HEK293 (cell line): ENCODE data around the gene CORO2B.

ENCODE experiments used
- BCL11B ChIP-seq: fragments of 450-650 bp; formaldehyde crosslinking; IDR thresholded peaks from 2 replicates; pipeline ENCODE4 v1.5.1; 2016; ENCODE audit warnings: low read depth, missing biosample characterization, missing genetic modification characterization
- IKZF3 ChIP-seq: fragments of 450-650 bp; IDR thresholded peaks from 2 replicates; pipeline ENCODE4 v1.5.0; 2018; ENCODE audit warnings: missing biosample characterization, mild to moderate bottlenecking, missing genetic modification characterization, moderate library complexity
- MZF1 ChIP-seq: fragments of 450-650 bp; formaldehyde crosslinking; IDR thresholded peaks from 2 replicates; pipeline ENCODE4 v1.5.1; 2017; ENCODE audit warnings: missing biosample characterization, missing genetic modification characterization, borderline replicate concordance
- TCF7L2 ChIP-seq: IDR thresholded peaks from 2 replicates; pipeline ENCODE4 v1.6.1; 2011; ENCODE audit warnings: low read depth, mild to moderate bottlenecking, inconsistent platforms, low read length, moderate library complexity, borderline replicate concordance
- WT1 ChIP-seq: fragments of 450-650 bp; formaldehyde crosslinking; IDR thresholded peaks from 2 replicates; pipeline ENCODE4 v1.5.1; 2016; ENCODE audit warnings: missing biosample characterization, missing genetic modification characterization
- ZNF140 ChIP-seq: fragments of 450-650 bp; formaldehyde crosslinking; IDR thresholded peaks from 2 replicates; pipeline ENCODE4 v1.5.1; 2016; ENCODE audit warnings: missing biosample characterization, missing genetic modification characterization
- ZNF169 ChIP-seq: fragments of 450-650 bp; formaldehyde crosslinking; IDR thresholded peaks from 2 replicates; pipeline ENCODE4 v1.5.1; 2016; ENCODE audit warnings: missing biosample characterization, missing genetic modification characterization
- ZNF24 ChIP-seq: fragments of 450-650 bp; formaldehyde crosslinking; IDR thresholded peaks from 2 replicates; pipeline ENCODE4 v1.5.1; 2016; ENCODE audit warnings: missing biosample characterization, missing genetic modification characterization
- ZNF366 ChIP-seq: fragments of 450-650 bp; formaldehyde crosslinking; conservative IDR thresholded peaks from 2 replicates; pipeline ENCODE4 v1.5.1; 2016; ENCODE audit warnings: missing biosample characterization, missing genetic modification characterization
- ZNF521 ChIP-seq: fragments of 450-650 bp; formaldehyde crosslinking; IDR thresholded peaks from 2 replicates; pipeline ENCODE4 v1.5.1; 2017; ENCODE audit warnings: missing biosample characterization, mild to moderate bottlenecking, missing genetic modification characterization
- ZNF558 ChIP-seq: fragments of 450-650 bp; formaldehyde crosslinking; IDR thresholded peaks from 2 replicates; pipeline ENCODE4 v1.5.1; 2016; ENCODE audit warnings: missing biosample characterization, missing genetic modification characterization
- ZNF600 ChIP-seq: fragments of 450-650 bp; formaldehyde crosslinking; IDR thresholded peaks from 2 replicates; pipeline ENCODE4 v1.5.1; 2016; ENCODE audit warnings: missing biosample characterization, missing genetic modification characterization
- ZNF623 ChIP-seq: fragments of 450-650 bp; formaldehyde crosslinking; IDR thresholded peaks from 2 replicates; pipeline ENCODE4 v1.5.1; 2016; ENCODE audit warnings: missing biosample characterization, missing genetic modification characterization
- ZNF768 ChIP-seq: fragments of 450-650 bp; formaldehyde crosslinking; IDR thresholded peaks from 2 replicates; pipeline ENCODE4 v1.5.1; 2018; ENCODE audit warnings: missing biosample characterization, mild to moderate bottlenecking, missing genetic modification characterization
- ZNF792 ChIP-seq: fragments of 450-650 bp; formaldehyde crosslinking; IDR thresholded peaks from 2 replicates; pipeline ENCODE4 v1.5.1; 2016; ENCODE audit warnings: missing biosample characterization, missing genetic modification characterization
- TF ChIP-seq, protein P1 (sequence below): fragments of 450-650 bp; formaldehyde crosslinking; conservative IDR thresholded peaks from 2 replicates; pipeline ENCODE4 v1.5.1; 2016; ENCODE audit warnings: low read depth, missing biosample characterization, missing genetic modification characterization
- TF ChIP-seq, protein P2 (sequence below): fragments of 450-650 bp; formaldehyde crosslinking; IDR thresholded peaks from 2 replicates; pipeline ENCODE4 v1.5.1; 2016; ENCODE audit warnings: missing biosample characterization, missing genetic modification characterization
- TF ChIP-seq, protein P3 (sequence below): fragments of 450-650 bp; formaldehyde crosslinking; IDR thresholded peaks from 2 replicates; pipeline ENCODE4 v1.5.1; 2016; ENCODE audit warnings: missing biosample characterization, missing genetic modification characterization
- TF ChIP-seq, protein P4 (sequence below): fragments of 450-650 bp; formaldehyde crosslinking; IDR thresholded peaks from 2 replicates; pipeline ENCODE4 v1.5.1; 2016; ENCODE audit warnings: missing biosample characterization, missing genetic modification characterization
- TF ChIP-seq, protein P5 (sequence below): fragments of 450-650 bp; formaldehyde crosslinking; IDR thresholded peaks from 2 replicates; pipeline ENCODE4 v1.5.1; 2016; ENCODE audit warnings: missing biosample characterization, missing genetic modification characterization

The CORO2B gene

DNA sequence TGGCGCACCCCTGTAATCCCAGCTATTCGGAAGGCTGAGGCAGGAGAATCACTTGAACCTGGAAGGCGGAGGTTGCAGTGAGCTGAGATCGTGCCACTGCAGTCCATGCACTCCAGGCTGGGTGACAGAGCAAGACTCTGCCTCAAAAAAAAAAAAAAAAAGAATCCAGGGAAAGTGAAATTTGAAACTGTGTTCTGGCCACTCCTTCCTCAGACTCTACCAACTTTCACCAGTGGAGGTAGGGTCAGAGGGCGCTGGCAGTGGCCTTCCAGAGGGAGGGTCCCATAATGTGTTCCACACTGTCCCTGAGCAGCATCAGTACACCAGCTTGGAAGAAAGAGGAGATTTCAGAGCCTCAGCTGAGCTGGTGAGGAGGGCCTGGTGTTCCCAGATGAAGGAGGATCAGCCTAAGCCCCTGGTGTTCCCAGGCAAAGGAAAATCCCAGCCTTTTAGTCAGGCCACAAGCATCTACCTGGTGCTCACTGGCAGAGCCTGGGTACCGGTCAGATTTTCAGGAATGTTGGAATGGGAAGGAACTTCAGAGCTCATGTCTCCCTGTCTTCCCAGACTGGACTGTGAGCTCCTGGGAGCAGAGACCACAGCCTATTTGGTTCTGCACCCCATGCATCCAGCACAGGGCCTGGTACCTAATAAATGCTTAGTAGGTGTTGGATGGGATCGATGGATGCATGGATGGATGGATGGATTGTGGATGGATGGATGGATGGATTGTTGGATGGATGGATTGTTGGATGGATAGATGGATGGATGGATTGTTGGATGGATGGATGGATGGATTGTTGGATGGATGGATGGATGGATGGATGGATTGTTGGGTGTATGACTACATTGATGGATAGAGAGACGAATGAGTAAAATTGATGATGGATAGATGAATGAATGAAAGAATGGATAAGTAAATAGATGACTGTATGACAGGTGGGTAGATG lies 117.9 kb downstream of the CORO2B start (continued):
- TF ChIP-seq, protein P1, sequence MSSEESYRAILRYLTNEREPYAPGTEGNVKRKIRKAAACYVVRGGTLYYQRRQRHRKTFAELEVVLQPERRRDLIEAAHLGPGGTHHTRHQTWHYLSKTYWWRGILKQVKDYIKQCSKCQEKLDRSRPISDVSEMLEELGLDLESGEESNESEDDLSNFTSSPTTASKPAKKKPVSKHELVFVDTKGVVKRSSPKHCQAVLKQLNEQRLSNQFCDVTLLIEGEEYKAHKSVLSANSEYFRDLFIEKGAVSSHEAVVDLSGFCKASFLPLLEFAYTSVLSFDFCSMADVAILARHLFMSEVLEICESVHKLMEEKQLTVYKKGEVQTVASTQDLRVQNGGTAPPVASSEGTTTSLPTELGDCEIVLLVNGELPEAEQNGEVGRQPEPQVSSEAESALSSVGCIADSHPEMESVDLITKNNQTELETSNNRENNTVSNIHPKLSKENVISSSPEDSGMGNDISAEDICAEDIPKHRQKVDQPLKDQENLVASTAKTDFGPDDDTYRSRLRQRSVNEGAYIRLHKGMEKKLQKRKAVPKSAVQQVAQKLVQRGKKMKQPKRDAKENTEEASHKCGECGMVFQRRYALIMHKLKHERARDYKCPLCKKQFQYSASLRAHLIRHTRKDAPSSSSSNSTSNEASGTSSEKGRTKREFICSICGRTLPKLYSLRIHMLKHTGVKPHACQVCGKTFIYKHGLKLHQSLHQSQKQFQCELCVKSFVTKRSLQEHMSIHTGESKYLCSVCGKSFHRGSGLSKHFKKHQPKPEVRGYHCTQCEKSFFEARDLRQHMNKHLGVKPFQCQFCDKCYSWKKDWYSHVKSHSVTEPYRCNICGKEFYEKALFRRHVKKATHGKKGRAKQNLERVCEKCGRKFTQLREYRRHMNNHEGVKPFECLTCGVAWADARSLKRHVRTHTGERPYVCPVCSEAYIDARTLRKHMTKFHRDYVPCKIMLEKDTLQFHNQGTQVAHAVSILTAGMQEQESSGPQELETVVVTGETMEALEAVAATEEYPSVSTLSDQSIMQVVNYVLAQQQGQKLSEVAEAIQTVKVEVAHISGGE, result no peak
- TF ChIP-seq, protein P2, sequence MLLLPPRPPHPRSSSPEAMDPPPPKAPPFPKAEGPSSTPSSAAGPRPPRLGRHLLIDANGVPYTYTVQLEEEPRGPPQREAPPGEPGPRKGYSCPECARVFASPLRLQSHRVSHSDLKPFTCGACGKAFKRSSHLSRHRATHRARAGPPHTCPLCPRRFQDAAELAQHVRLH (tag by site-specific recombination), result no peak
- TF ChIP-seq ZNF623 (tag by site-specific recombination) (no peak), ZNF792 (tag by site-specific recombination) (no peak), ZNF169 (tag by site-specific recombination) (0 out of 2 replicates have a peak, but pooled peaks have one; percentile 42), WT1 (tag by site-specific recombination) (peak; percentile 27; the same call in 1 of the 2 replicates), MZF1 (tag by site-specific recombination) (no peak), BCL11B (tag by site-specific recombination) (no peak), ZNF600 (tag by site-specific recombination) (peak; percentile 59), ZNF521 (tag by site-specific recombination) (no peak), ZNF366 (tag by site-specific recombination) (peak; percentile 100), ZNF140 (no peak), IKZF3 (tag by site-specific recombination) (0 out of 2 replicates have a peak, but pooled peaks have one; percentile 17), ZNF558 (no peak), ZNF24 (tag by site-specific recombination) (no peak), TCF7L2 (no peak), ZNF768 (tag by site-specific recombination) (no peak)
- TF ChIP-seq, protein P3, sequence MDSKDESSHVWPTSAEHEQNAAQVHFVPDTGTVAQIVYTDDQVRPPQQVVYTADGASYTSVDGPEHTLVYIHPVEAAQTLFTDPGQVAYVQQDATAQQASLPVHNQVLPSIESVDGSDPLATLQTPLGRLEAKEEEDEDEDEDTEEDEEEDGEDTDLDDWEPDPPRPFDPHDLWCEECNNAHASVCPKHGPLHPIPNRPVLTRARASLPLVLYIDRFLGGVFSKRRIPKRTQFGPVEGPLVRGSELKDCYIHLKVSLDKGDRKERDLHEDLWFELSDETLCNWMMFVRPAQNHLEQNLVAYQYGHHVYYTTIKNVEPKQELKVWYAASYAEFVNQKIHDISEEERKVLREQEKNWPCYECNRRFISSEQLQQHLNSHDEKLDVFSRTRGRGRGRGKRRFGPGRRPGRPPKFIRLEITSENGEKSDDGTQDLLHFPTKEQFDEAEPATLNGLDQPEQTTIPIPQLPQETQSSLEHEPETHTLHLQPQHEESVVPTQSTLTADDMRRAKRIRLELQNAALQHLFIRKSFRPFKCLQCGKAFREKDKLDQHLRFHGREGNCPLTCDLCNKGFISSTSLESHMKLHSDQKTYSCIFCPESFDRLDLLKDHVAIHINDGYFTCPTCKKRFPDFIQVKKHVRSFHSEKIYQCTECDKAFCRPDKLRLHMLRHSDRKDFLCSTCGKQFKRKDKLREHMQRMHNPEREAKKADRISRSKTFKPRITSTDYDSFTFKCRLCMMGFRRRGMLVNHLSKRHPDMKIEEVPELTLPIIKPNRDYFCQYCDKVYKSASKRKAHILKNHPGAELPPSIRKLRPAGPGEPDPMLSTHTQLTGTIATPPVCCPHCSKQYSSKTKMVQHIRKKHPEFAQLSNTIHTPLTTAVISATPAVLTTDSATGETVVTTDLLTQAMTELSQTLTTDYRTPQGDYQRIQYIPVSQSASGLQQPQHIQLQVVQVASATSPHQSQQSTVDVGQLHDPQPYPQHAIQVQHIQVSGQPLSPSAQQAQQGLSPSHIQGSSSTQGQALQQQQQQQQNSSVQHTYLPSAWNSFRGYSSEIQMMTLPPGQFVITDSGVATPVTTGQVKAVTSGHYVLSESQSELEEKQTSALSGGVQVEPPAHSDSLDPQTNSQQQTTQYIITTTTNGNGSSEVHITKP (tag by site-specific recombination), result peak; percentile 100
- TF ChIP-seq, protein P4, sequence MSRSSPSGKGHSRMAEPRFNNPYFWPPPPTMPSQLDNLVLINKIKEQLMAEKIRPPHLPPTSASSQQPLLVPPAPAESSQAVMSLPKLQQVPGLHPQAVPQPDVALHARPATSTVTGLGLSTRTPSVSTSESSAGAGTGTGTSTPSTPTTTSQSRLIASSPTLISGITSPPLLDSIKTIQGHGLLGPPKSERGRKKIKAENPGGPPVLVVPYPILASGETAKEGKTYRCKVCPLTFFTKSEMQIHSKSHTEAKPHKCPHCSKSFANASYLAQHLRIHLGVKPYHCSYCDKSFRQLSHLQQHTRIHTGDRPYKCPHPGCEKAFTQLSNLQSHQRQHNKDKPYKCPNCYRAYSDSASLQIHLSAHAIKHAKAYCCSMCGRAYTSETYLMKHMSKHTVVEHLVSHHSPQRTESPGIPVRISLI, result no peak
- TF ChIP-seq, protein P5, sequence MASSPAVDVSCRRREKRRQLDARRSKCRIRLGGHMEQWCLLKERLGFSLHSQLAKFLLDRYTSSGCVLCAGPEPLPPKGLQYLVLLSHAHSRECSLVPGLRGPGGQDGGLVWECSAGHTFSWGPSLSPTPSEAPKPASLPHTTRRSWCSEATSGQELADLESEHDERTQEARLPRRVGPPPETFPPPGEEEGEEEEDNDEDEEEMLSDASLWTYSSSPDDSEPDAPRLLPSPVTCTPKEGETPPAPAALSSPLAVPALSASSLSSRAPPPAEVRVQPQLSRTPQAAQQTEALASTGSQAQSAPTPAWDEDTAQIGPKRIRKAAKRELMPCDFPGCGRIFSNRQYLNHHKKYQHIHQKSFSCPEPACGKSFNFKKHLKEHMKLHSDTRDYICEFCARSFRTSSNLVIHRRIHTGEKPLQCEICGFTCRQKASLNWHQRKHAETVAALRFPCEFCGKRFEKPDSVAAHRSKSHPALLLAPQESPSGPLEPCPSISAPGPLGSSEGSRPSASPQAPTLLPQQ (tag by site-specific recombination), result no peak
- TF ChIP-seq, all 188 proteins: peak for 8
